Fibroblast of lung (primary cell): ENCODE data around the gene SF3B5. TPM values are rescaled to one million over a fixed set of nuclear protein-coding genes. Genes with fewer than 3 reads are reported as not detected.

Source experiments
- DNase-seq, 2 donors: peaks; one replicate each; pipeline versions ENCODE4 v3.0.0 to v3.0.0-alpha.2; 2010; ENCODE audit warnings: low read depth in 2 of 2
- H2AFZ ChIP-seq: 2 replicates; pipeline ENCODE4 v1.5.1; 2012; ENCODE audit warnings: low read length, control low read depth, inconsistent platforms
- H3K27ac ChIP-seq: 2 replicates; pipeline ENCODE4 v1.5.1; 2011; ENCODE audit warnings: low read length, control low read depth; ENCODE audit not compliant: insufficient read depth
- H3K27me3 ChIP-seq: 2 replicates; pipeline ENCODE4 v1.5.1; 2011; ENCODE audit warnings: mild to moderate bottlenecking, low read length; ENCODE audit not compliant: control insufficient read depth, insufficient read depth
- H3K36me3 ChIP-seq: 2 replicates; pipeline ENCODE4 v1.5.1; 2011; ENCODE audit warnings: low read length; ENCODE audit not compliant: control insufficient read depth, insufficient read depth
- H3K4me1 ChIP-seq: 2 replicates; pipeline ENCODE4 v1.5.1; 2011; ENCODE audit warnings: low read length; ENCODE audit not compliant: control insufficient read depth, insufficient read depth; ENCODE audit errors: extremely low read depth
- H3K4me2 ChIP-seq: 2 replicates; pipeline ENCODE4 v1.5.1; 2011; ENCODE audit warnings: low read length, control low read depth; ENCODE audit not compliant: insufficient read depth; ENCODE audit errors: extremely low read depth
- H3K4me3 ChIP-seq, 4 experiments: fragments of 200-600 bp in 1 of 4; sonication (generic) in 1 of 4; replicated peaks in 1 of 4; 2 replicates each; pipeline ENCODE4 v1.5.1; 2011 to 2016; ENCODE audit warnings: low read length in 4 of 4, low read depth in 3 of 4, mild to moderate bottlenecking in 3 of 4, control low read depth in 2 of 4, inconsistent platforms in 1 of 4, mixed read lengths in 1 of 4; ENCODE audit not compliant: insufficient read depth in 1 of 4; ENCODE audit errors: control extremely low read depth in 1 of 4
- H3K79me2 ChIP-seq: 2 replicates; pipeline ENCODE4 v1.5.1; 2012; ENCODE audit warnings: mild to moderate bottlenecking, low read length, inconsistent platforms; ENCODE audit not compliant: control insufficient read depth, insufficient read depth
- H3K9ac ChIP-seq: 2 replicates; pipeline ENCODE4 v1.5.1; 2011; ENCODE audit warnings: mild to moderate bottlenecking, low read length, control low read depth; ENCODE audit not compliant: insufficient read depth
- H3K9me3 ChIP-seq: 2 replicates; pipeline ENCODE4 v1.5.1; 2012; ENCODE audit warnings: low read depth, low read length; ENCODE audit not compliant: control insufficient read depth, insufficient read depth
- H4K20me1 ChIP-seq: 2 replicates; pipeline ENCODE4 v1.5.1; 2011; ENCODE audit warnings: low read length; ENCODE audit not compliant: control insufficient read depth, insufficient read depth; ENCODE audit errors: extremely low read depth
- CTCF ChIP-seq, 2 donors: IDR thresholded peaks in 1 of 2; conservative IDR thresholded peaks in 1 of 2; 1 replicate in 1 of 2; 2 replicates in 1 of 2; pipeline ENCODE4 v1.5.1; 2011 to 2012; ENCODE audit warnings: low read length in 2 of 2, control low read depth in 1 of 2, inconsistent platforms in 1 of 2, low read depth in 1 of 2, mild to moderate bottlenecking in 1 of 2
- EZH2 ChIP-seq: IDR thresholded peaks from 2 replicates; pipeline ENCODE4 v1.5.1; 2012; ENCODE audit warnings: low read length, control low read depth, mild to moderate bottlenecking; ENCODE audit errors: missing control alignments
- polyA plus RNA-seq, 2 donors: library from polyadenylated mRNA; depleted of rRNA in 1 of 2; stranded (reverse) in 1 of 2; unstranded in 1 of 2; fragments of >200 nt; gene quantifications; 2 replicates each; pipeline ENCODE4 v1.2.1, GENCODE V29; 2011 to 2012; ENCODE audit warnings: missing spikeins in 1 of 2
- total RNA-seq: library from RNA; depleted of rRNA; stranded (reverse); fragments of >200 nt; gene quantifications from 2 replicates; pipeline ENCODE4 v1.2.1, GENCODE V29; 2014

Gene SF3B5
- total and polyA plus RNA-seq, 2 donors (not counting 1 experiment from before 2014, with no cell fraction given), result 75.1 to 148 TPM

DNA sequence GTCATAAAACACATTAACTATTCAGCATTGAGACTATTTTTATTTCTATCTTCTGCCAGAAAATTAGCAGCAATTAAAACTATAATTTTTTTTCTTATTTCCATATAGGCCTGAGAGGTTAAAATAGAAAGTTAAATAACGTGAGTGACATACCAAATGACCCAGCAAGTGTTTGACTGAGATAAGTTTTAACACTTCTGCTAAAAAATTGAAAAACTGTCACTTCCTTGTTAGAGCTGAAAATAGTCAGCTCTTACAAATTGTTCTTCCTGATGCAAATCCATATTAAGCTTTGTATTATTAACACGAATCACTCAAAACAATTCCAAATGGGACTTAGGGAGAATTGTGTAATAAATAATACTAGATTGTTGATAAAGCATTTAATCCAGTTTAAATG, 28.5 kb upstream of the SF3B5 start:
- Histone ChIP-seq H3K9ac (no peak overlapping the region), H3K79me2 (no peaks in the 10 kb centered on the region), H3K4me1 (no peaks in the 10 kb centered on the region), H3K27ac (no peak overlapping the region), H3K9me3 (no peaks in the 10 kb centered on the region), H2AFZ (no peak overlapping the region), H3K4me3 (no peak overlapping the region), H3K4me2 (no peak overlapping the region), H3K27me3 (no peaks in the 10 kb centered on the region), H3K36me3 (no peaks in the 10 kb centered on the region), H4K20me1 (no peaks in the 10 kb centered on the region)
- no peak for TF ChIP-seq EZH2
- TF ChIP-seq CTCF (conservative IDR thresholded peaks at IDR 0.05 in 1 of 2, IDR thresholded peaks at IDR 0.05 in 1 of 2; ENCODE audit: low read depth in 1 of 2, low read length in 2 of 2), result no peak
- DNase-seq, result no peak

- Histone ChIP-seq H2AFZ (no peak overlapping the region), H3K4me3 (no peak overlapping the region), H3K79me2 (no peaks in the 10 kb centered on the region), H4K20me1 (no peaks in the 10 kb centered on the region), H3K4me2 (no peak overlapping the region), H3K4me1 (no peaks in the 10 kb centered on the region), H3K36me3 (no peaks in the 10 kb centered on the region), H3K9me3 (no peaks in the 10 kb centered on the region), H3K27me3 (no peaks in the 10 kb centered on the region), H3K27ac (no peak overlapping the region), H3K9ac (no peak overlapping the region)
- TF ChIP-seq EZH2 (no peak), CTCF (conservative IDR thresholded peaks at IDR 0.05 in 1 of 2, IDR thresholded peaks at IDR 0.05 in 1 of 2; ENCODE audit: low read depth in 1 of 2, low read length in 2 of 2) (no peak)
- DNase-seq, result no peak
Observed at GRCh38 chr6:144123421-144123820, 28.0 kb upstream of the SF3B5 start.

DNA sequence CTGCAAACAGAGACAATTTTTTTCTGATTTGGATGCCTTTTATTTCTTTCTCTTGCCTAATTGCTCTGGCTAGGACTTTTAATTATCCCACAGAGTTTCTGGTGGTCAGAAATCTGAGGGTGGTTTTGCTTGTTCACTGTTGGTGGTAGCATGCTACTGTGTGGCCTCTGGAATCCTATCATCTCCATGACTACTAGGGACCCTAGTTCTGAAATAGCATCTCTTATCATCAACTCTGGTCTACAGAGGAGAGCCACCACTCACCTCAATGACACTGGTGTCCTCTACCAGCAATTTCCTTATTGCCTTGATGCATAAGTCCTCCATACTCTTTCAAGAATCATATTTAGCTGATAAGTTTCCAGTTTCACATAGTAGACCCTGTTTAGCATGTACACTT, 27.5 kb upstream of the SF3B5 start:
- no peaks in the 10 kb centered on the region for H3K27me3 ChIP-seq
- H3K9me3 ChIP-seq, result no peaks in the 10 kb centered on the region
- no peak overlapping the region for H3K27ac ChIP-seq
- H4K20me1 ChIP-seq, result no peaks in the 10 kb centered on the region
- no peak overlapping the region for H3K4me2 ChIP-seq
- TF ChIP-seq EZH2 (no peak), CTCF (conservative IDR thresholded peaks at IDR 0.05 in 1 of 2, IDR thresholded peaks at IDR 0.05 in 1 of 2; ENCODE audit: low read depth in 1 of 2, low read length in 2 of 2) (no peak)
- H3K4me3 ChIP-seq, result no peak overlapping the region
- no peak for DNase-seq
- H3K9ac ChIP-seq, result no peak overlapping the region
- no peaks in the 10 kb centered on the region for H3K36me3 ChIP-seq
- H2AFZ ChIP-seq, result no peak overlapping the region
- H3K4me1 ChIP-seq, result no peaks in the 10 kb centered on the region
- no peaks in the 10 kb centered on the region for H3K79me2 ChIP-seq
